NCI-H69 (cell line): ENCODE measurements around the gene TBX3.

Experiments
- DNase-seq: peaks from one replicate; lab custom pipeline; 2025; lab: John Stamatoyannopoulos, UW

Gene TBX3

DNA sequence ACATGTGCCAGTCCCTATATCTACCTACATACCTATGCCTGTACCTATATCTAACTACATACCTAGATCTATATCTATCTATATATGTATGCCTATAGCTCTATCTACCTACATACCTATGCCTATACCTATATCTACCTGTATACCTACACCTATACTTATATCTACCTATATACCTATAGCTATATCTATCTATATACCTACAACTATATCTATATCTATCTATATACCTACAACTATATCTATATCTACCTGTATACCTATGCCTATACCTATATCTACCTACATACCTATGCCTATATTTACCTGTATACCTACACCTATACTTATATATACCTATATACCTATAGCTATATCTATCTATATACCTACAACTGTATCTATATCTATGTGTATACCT lies 56.6 kb downstream of the TBX3 start:
- no peak for DNase-seq

DNA sequence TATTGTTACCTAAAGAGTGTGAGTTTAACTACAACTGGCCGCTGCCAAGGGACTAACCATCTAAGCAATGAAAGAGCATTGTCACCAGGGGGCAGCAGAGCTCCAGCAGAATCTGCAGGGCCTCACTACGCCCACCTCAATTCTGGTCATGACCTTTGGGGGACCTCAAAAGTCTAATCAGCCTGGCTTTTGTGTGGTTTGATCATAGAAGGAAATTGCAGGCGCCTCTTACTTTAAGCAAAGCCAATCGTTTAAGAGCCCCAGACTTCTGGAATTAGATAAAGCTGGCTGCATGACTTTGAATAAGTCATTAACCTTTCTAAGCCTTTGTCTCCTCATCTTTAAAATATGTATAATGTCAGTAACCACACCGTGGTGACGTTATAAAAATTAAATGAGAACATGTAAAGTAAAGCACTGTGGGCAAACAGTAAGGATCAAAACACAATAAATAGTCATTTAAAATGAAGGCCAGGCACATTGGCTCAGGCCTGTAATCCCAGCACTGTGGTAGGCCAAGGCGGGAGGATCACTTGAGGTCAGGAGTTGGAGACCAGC lies 58.6 kb downstream of the TBX3 start:
- peak; percentile 67 for DNase-seq

DNA sequence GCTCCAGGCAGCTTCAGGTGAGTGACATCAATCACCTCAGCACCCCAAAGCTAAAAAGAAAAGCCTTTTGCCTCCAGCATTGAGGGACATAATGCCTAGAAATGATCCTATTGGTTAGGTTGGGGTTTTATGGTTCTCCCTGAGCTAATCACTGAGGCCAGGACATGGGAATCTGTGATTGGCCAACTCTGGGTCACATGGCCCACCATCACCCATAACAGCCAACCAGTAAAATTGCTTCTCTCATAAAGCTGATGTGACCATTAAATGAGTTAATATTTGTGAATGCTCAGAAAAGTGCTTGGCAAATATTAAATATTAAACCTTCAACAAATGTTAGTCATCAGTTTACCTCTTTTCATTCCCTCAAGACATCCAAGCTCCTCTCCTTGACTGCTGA lies 60.2 kb downstream of the TBX3 start:
- DNase-seq, result no peak
